Lung (tissue), 12 donors: ENCODE results near the gene CAMK1D. TPM values are rescaled to one million over a fixed set of nuclear protein-coding genes. Genes with fewer than 3 reads are reported as not detected.
A peak's percentile ranks its signal among the peaks of the same experiment; 100 is the strongest.

Experiments used
- ATAC-seq: fragments of 200-7000 bp; cut with Tn5 transposase; one replicate; pipeline ENCODE4 v1.9.1; 2020; ENCODE audit warnings: moderate number of reproducible peaks; ENCODE audit not compliant: insufficient read depth, low FRiP score
- DNase-seq, 3 donors: peaks; one replicate each; pipeline ENCODE4 v3.0.0-alpha.2; 2013 to 2017
- H3K27ac ChIP-seq, 2 donors: one replicate each; pipeline ENCODE4 v1.5.1; 2013; ENCODE audit warnings: mild to moderate bottlenecking in 2 of 2, moderate library complexity in 2 of 2, control low read depth in 1 of 2, inconsistent platforms in 1 of 2, low read depth in 1 of 2, low read length in 1 of 2
- H3K27me3 ChIP-seq, 3 donors: one replicate each; pipeline ENCODE4 v1.5.1; 2013; ENCODE audit warnings: low read length in 2 of 3; ENCODE audit not compliant: control insufficient read depth in 3 of 3, insufficient read depth in 3 of 3
- H3K36me3 ChIP-seq, 4 donors: one replicate each; pipeline ENCODE4 v1.5.1; 2013; ENCODE audit warnings: low read length in 4 of 4, mild to moderate bottlenecking in 1 of 4, moderate library complexity in 1 of 4; ENCODE audit not compliant: control insufficient read depth in 4 of 4, insufficient read depth in 4 of 4
- H3K4me1 ChIP-seq, 5 donors: one replicate each; pipeline ENCODE4 v1.5.1; 2013; ENCODE audit warnings: low read length in 5 of 5, mild to moderate bottlenecking in 2 of 5, moderate library complexity in 1 of 5; ENCODE audit not compliant: control insufficient read depth in 5 of 5, insufficient read depth in 5 of 5
- H3K4me3 ChIP-seq: one replicate; pipeline ENCODE4 v1.5.1; 2013; ENCODE audit warnings: mild to moderate bottlenecking, control low read depth, moderate library complexity
- H3K9ac ChIP-seq, 2 donors: one replicate each; pipeline ENCODE4 v1.5.1; 2013; ENCODE audit warnings: low read length in 2 of 2, control low read depth in 1 of 2; ENCODE audit not compliant: insufficient read depth in 1 of 2
- H3K9me3 ChIP-seq, 4 donors: one replicate each; pipeline ENCODE4 v1.5.1; 2013; ENCODE audit warnings: low read length in 3 of 4, mild to moderate bottlenecking in 1 of 4, moderate library complexity in 1 of 4; ENCODE audit not compliant: control insufficient read depth in 4 of 4, insufficient read depth in 3 of 4
- WGBS, 2 donors: extraction: QIAGEN DNeasy Blood & Tissue Kit; methylation state at CpG; one replicate each; pipeline ENCODE4 v1.1.7; 2013; 5-methylcytosine and 5-hydroxymethylcytosine counted together
- polyA plus RNA-seq, 2 donors: library from polyadenylated mRNA; stranded (reverse); fragments of 200-250 nt; gene quantifications; one replicate each; pipeline ENCODE4 v1.2.1, GENCODE V29; 2013
- total RNA-seq, 2 donors: library from RNA; depleted of rRNA in 1 of 2; stranded (reverse); fragments of >200 nt in 1 of 2; gene quantifications; one replicate each; pipeline ENCODE4 v1.2.1, GENCODE V29; 2014 to 2021
- TF ChIP-seq, protein P1 (sequence below): IDR thresholded peaks from 2 replicates; pipeline ENCODE4 v1.5.1; 2012; ENCODE audit warnings: mild to moderate bottlenecking; ENCODE audit errors: control extremely low read depth, extremely low read depth
- donor health status: control.
- donor health status: control.
- donor health status: Bipolar disorder and iron deficiency.
- donor health status: healthy.
- donor health status: DM: yes; HTN: yes; CAD: no.

The CAMK1D gene
- total and polyA plus RNA-seq, 4 donors: 3.2 to 37.4 (median 7.0) TPM

DNA sequence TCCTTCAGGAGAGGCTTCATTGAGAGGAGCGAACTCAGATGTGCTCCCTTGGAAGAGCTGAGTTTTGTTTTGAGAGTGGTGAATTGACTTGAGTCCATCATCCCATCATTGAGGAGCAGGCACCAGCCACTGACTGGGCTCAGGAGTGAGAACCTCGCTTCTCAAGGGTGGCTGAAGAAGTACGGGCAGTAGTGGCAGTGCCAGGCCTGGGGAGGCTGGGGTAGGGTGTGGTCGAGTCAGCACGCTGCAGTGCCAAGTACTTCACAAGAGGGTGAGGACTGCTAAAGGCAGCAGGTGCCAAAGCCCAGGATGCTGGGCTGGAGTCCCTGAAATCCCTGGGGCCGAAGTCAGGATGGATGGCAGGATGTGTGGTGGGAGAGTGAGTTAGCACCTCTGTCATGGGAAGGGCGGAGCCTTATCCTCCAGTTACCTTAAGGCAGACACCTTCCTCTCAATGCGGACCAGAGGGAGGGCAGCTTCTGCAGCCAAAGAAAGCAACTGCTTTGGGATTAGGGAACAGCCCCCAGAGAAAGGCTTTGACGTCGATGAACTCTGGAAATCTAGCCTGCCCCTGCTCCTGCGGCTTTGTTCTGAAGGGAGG is 210.3 kb downstream of the CAMK1D start:
- ATAC-seq (peak; percentile 27), DNase-seq (no peak)
- TF ChIP-seq, protein P1, sequence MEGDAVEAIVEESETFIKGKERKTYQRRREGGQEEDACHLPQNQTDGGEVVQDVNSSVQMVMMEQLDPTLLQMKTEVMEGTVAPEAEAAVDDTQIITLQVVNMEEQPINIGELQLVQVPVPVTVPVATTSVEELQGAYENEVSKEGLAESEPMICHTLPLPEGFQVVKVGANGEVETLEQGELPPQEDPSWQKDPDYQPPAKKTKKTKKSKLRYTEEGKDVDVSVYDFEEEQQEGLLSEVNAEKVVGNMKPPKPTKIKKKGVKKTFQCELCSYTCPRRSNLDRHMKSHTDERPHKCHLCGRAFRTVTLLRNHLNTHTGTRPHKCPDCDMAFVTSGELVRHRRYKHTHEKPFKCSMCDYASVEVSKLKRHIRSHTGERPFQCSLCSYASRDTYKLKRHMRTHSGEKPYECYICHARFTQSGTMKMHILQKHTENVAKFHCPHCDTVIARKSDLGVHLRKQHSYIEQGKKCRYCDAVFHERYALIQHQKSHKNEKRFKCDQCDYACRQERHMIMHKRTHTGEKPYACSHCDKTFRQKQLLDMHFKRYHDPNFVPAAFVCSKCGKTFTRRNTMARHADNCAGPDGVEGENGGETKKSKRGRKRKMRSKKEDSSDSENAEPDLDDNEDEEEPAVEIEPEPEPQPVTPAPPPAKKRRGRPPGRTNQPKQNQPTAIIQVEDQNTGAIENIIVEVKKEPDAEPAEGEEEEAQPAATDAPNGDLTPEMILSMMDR: no peak
- no peak overlapping the region for H3K27ac ChIP-seq
- peaks cover 0 to 19% (median 0%) of the 10 kb centered on the region in 3 donors for H3K27me3 ChIP-seq
- H3K4me3 ChIP-seq: no peak overlapping the region
- 69 to 79% methylated on average over 11 of the region's 11 CpGs for WGBS, 2 donors
- H3K4me1 ChIP-seq: peaks cover 0 to 8% (median 0%) of the 10 kb centered on the region in 5 donors
- H3K36me3 ChIP-seq: no peaks in the 10 kb centered on the region
- H3K9ac ChIP-seq: no peak overlapping the region
- H3K9me3 ChIP-seq: no peaks in the 10 kb centered on the region

DNA sequence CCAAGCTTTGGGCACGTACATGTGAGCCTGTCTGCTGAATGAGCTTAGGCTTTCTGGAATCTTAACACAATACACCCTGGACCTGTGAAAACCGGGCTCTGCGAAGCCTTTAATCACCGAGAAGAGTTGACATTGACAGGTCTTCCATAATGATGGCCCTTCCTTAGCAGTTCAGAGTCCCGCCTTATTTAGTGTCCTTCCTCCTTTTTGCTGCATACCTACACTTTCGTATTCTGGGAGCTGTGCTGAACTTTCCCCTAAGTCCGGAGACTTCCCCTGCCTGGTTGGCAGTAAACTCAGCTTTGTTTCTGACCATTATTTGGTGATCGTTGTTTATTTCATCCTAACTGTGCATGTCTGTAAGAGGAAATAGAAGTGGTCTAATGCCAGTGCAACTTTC is 212.0 kb downstream of the CAMK1D start:
- Histone ChIP-seq H3K4me3 (no peak overlapping the region), H3K36me3 (no peaks in the 10 kb centered on the region), H3K9me3 (no peaks in the 10 kb centered on the region), H3K4me1 (peaks cover 0 to under 1% (median 0%) of the 10 kb centered on the region in 5 donors), H3K9ac (no peak overlapping the region), H3K27ac (no peak overlapping the region), H3K27me3 (peaks cover 0 to 15% (median 0%) of the 10 kb centered on the region in 3 donors)
- ATAC-seq (no peak), DNase-seq (no peak)
- TF ChIP-seq, protein P1: no peak
- 76 to 77% methylated on average over 8 of the region's 8 CpGs for WGBS, 2 donors

DNA sequence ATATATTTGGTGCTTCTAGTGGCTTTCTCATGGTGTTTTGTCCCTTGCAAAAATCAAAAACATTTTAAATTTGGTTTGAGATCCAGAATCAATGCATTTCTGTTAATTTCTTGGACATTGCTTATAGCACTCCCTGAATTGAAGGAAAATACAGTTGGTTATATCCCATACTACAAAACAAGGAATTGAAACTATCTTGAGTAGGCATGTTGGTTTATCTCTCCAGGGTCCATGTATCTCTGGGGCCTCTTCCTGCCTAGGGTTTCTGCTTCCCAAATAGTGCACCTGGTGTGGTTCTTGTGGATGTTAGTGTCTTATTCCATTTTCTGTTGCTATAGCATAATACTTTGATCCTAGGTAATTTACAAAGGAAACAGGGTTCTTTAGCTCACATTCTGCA is 212.4 kb downstream of the CAMK1D start:
- no peak overlapping the region for H3K9ac ChIP-seq
- H3K9me3 ChIP-seq: no peaks in the 10 kb centered on the region
- H3K27ac ChIP-seq: no peak overlapping the region
- DNase-seq: no peak
- H3K4me3 ChIP-seq: no peak overlapping the region
- peaks cover 0 to 14% (median 0%) of the 10 kb centered on the region in 3 donors for H3K27me3 ChIP-seq
- TF ChIP-seq, protein P1: no peak
- no peaks in the 10 kb centered on the region for H3K4me1 ChIP-seq
- no peaks in the 10 kb centered on the region for H3K36me3 ChIP-seq
- no peak for ATAC-seq

DNA sequence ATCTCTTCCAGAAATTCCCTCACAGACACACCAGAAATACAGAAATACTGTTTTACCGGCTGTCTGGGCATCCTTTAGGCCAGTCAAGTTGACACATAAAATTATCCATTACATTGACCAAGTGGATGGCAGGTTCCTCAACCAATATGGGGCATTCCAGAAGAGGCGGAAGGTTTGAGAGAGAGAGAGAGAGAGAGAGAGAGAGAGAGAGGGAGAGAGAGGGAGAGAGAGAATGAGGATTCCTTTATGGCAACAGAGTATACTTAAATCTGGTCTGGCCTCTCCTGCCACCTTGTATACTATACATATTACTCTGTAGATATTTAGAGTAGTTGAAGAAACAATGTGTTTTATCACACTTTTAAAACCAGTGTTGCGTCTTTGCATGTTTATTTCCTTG is 214.1 kb downstream of the CAMK1D start:
- DNase-seq (no peak), ATAC-seq (no peak)
- no peak overlapping the region for H3K27ac ChIP-seq
- H3K9me3 ChIP-seq: no peaks in the 10 kb centered on the region
- 95 to 99% methylated on average over 3 of the region's 3 CpGs for WGBS, 2 donors
- no peak overlapping the region for H3K4me3 ChIP-seq
- H3K9ac ChIP-seq: no peak overlapping the region
- H3K36me3 ChIP-seq: no peaks in the 10 kb centered on the region
- TF ChIP-seq, protein P1: no peak
- no peaks in the 10 kb centered on the region for H3K4me1 ChIP-seq
- H3K27me3 ChIP-seq: peaks cover 0 to 13% (median 4%) of the 10 kb centered on the region in 3 donors
